ENCODE measurements around the gene OR7G2. TPM values are rescaled to one million over a fixed set of nuclear protein-coding genes. Genes with fewer than 3 reads are reported as not detected.
"Not testable (repeated sequence)": the region's sequence is repeated elsewhere in the genome, so short reads cannot be mapped to it uniquely, and the experiment has no call there.

OR7G2 gene
- total and polyA plus RNA-seq, 2 donors (not counting 1 experiment from before 2014, with no cell fraction given): not detected

- Mint-ChIP-seq H3K27ac (no peak overlapping the region), H3K9me3 (ENCODE audit: insufficient read depth) (no peaks in the 10 kb centered on the region), H3K4me1 (no peaks in the 10 kb centered on the region), H3K4me3 (no peak overlapping the region), H3K27me3 (no peaks in the 10 kb centered on the region)
- DNase-seq: no peak
- no peaks in the 10 kb centered on the region for H4K20me1 ChIP-seq (ENCODE audit: control insufficient read depth, insufficient read depth, low read length, poor library complexity, severe bottlenecking)
- H3K79me2 ChIP-seq (ENCODE audit: control insufficient read depth, insufficient read depth, low read length): no peaks in the 10 kb centered on the region
- H3K9me3 ChIP-seq (ENCODE audit: control extremely low read depth in 1 of 3, control insufficient read depth in 2 of 3, insufficient read depth in 1 of 3, low read length in 2 of 3): peaks cover 0 to 2% (median 0%) of the 10 kb centered on the region in 3 donors
- no peak overlapping the region for H3K27ac ChIP-seq (ENCODE audit: low read length in 2 of 2)
- H2AFZ ChIP-seq (ENCODE audit: insufficient read depth, low read depth, low read length, poor library complexity, severe bottlenecking): no peak overlapping the region
- intact Hi-C loops (cut with micrococcal nuclease): no loop called here
- H3K4me3 ChIP-seq (ENCODE audit: control extremely low read depth in 1 of 5, extremely low read depth in 1 of 5, insufficient read depth in 1 of 5, low read depth in 2 of 5, low read length in 4 of 5): no peak overlapping the region
- ChIA-PET POLR2A (no interaction called here), CTCF (no interaction called here)
- H3K4me1 ChIP-seq (ENCODE audit: control insufficient read depth in 2 of 2, insufficient read depth in 2 of 2, low read length in 2 of 2): no peaks in the 10 kb centered on the region
- no peak for TF ChIP-seq CTCF (IDR thresholded peaks at IDR 0.05)
- TF ChIP-seq EZH2 (IDR thresholded peaks at IDR 0.05; ENCODE audit: borderline replicate concordance, insufficient read depth, low read depth, low read length, poor library complexity, severe bottlenecking): no peak
- H3K36me3 ChIP-seq (replicated peaks in 1 of 2; ENCODE audit: control extremely low read depth in 1 of 2, control insufficient read depth in 1 of 2, extremely low read depth in 1 of 2, insufficient read depth in 2 of 2, low read length in 1 of 2): no peaks in the 10 kb centered on the region
- 69% methylated on average over 3 of the region's 6 CpGs for WGBS (ENCODE audit: insufficient coverage)
- no peak for ATAC-seq (ENCODE audit: low read depth)
- no peak overlapping the region for H3K4me2 ChIP-seq (replicated peaks; ENCODE audit: low read depth, low read length, poor library complexity, severe bottlenecking)
- H3K27me3 ChIP-seq (replicated peaks in 1 of 4; ENCODE audit: control extremely low read depth in 1 of 4, control insufficient read depth in 3 of 4, insufficient read depth in 4 of 4, low read length in 3 of 4): no peaks in the 10 kb centered on the region
- H3K9ac ChIP-seq (ENCODE audit: low read length): no peak overlapping the region
Observed at GRCh38 chr19:9073806-9074205, 33.5 kb downstream of the OR7G2 start.

GRCh38 chr19:9071720-9072119, 35.6 kb downstream of the OR7G2 start:
- H3K4me3 ChIP-seq (ENCODE audit: control extremely low read depth in 1 of 5, extremely low read depth in 1 of 5, insufficient read depth in 1 of 5, low read depth in 2 of 5, low read length in 4 of 5); H3K9me3 ChIP-seq (ENCODE audit: control extremely low read depth in 1 of 3, control insufficient read depth in 2 of 3, insufficient read depth in 1 of 3, low read length in 2 of 3); DNase-seq; H2AFZ ChIP-seq (ENCODE audit: insufficient read depth, low read depth, low read length, poor library complexity, severe bottlenecking); H3K27ac Mint-ChIP-seq; CTCF ChIA-PET; H3K36me3 ChIP-seq (replicated peaks in 1 of 2; ENCODE audit: control extremely low read depth in 1 of 2, control insufficient read depth in 1 of 2, extremely low read depth in 1 of 2, insufficient read depth in 2 of 2, low read length in 1 of 2); H3K9ac ChIP-seq (ENCODE audit: low read length); H3K27ac ChIP-seq (ENCODE audit: low read length in 2 of 2); H4K20me1 ChIP-seq (ENCODE audit: control insufficient read depth, insufficient read depth, low read length, poor library complexity, severe bottlenecking); H3K79me2 ChIP-seq (ENCODE audit: control insufficient read depth, insufficient read depth, low read length); H3K4me2 ChIP-seq (replicated peaks; ENCODE audit: low read depth, low read length, poor library complexity, severe bottlenecking); POLR2A ChIA-PET; H3K27me3 ChIP-seq (replicated peaks in 1 of 4; ENCODE audit: control extremely low read depth in 1 of 4, control insufficient read depth in 3 of 4, insufficient read depth in 4 of 4, low read length in 3 of 4); intact Hi-C loops (cut with micrococcal nuclease); H3K27me3 Mint-ChIP-seq; H3K4me3 Mint-ChIP-seq; H3K9me3 Mint-ChIP-seq (ENCODE audit: insufficient read depth); ATAC-seq (ENCODE audit: low read depth); H3K4me1 Mint-ChIP-seq; H3K4me1 ChIP-seq (ENCODE audit: control insufficient read depth in 2 of 2, insufficient read depth in 2 of 2, low read length in 2 of 2): not testable (repeated sequence)
- 89% methylated on average over 5 of the region's 6 CpGs for WGBS (ENCODE audit: insufficient coverage)
